ENCODE data around the gene AUNIP.

- TF ChIP-seq POLR2A (IDR thresholded peaks at IDR 0.05): no peak
- TF ChIP-seq, protein P1, sequence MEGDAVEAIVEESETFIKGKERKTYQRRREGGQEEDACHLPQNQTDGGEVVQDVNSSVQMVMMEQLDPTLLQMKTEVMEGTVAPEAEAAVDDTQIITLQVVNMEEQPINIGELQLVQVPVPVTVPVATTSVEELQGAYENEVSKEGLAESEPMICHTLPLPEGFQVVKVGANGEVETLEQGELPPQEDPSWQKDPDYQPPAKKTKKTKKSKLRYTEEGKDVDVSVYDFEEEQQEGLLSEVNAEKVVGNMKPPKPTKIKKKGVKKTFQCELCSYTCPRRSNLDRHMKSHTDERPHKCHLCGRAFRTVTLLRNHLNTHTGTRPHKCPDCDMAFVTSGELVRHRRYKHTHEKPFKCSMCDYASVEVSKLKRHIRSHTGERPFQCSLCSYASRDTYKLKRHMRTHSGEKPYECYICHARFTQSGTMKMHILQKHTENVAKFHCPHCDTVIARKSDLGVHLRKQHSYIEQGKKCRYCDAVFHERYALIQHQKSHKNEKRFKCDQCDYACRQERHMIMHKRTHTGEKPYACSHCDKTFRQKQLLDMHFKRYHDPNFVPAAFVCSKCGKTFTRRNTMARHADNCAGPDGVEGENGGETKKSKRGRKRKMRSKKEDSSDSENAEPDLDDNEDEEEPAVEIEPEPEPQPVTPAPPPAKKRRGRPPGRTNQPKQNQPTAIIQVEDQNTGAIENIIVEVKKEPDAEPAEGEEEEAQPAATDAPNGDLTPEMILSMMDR (IDR thresholded peaks at IDR 0.05): no peak
Measured at GRCh38 chr1:25794325-25794724, 64.9 kb downstream of the AUNIP start.

Data from heart left ventricle (tissue), 13 donors.